Thoracic aorta endothelial cell (primary cell): Measurements from ENCODE around the gene TMEM225B. TPM values are rescaled to one million over a fixed set of nuclear protein-coding genes. Genes with fewer than 3 reads are reported as not detected.

Experiments
- total RNA-seq: library from RNA; depleted of rRNA; stranded (reverse); fragments of >200 nt; gene quantifications from 2 replicates; pipeline ENCODE4 v1.2.3, GENCODE V29; 2012

Gene TMEM225B, protein sequence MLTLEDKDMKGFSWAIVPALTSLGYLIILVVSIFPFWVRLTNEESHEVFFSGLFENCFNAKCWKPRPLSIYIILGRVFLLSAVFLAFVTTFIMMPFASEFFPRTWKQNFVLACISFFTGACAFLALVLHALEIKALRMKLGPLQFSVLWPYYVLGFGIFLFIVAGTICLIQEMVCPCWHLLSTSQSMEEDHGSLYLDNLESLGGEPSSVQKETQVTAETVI
- total RNA-seq: 0.43 TPM in 1 of 2 replicates, not detected in the other

DNA sequence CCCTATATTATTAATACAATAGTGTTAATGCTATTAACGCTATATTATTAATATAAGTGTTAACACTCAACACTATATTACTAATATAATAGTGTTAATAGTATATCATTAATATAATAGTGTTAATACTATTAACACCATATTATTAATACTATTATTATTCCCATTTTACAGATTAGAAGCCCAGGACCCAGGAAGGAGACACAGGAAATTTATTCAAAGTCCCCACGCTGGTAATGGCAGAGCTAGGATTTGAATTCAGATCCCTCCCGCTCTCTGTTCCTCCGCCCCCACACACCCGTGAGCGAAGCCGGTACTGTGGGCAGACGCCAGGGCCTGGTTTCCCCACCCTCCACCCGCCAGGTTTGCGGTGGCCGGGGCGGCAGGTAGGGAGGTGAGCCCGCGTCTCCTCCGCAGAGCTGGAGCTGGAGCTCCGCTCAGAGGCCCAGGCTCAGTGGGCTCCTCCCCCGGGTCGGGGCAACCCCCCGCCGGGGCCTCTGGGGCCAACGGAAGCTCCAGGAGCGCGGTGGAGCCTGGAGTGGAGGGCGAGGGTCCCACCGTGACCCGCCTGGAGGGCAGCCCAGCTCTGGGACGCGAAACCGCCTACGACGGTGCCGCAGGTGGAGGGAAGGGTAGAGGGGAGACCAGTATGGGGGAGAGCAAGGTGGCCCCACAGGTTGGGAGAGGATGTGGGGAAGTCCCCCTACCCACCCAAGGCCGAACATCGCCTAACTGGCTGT lies at the start of gene TMEM225B:
TSS of gene TMEM225B (plus strand) at position 506 of the 740 bp plus-strand sequence. CDS start 6,122 bp downstream, outside the sequence.

DNA sequence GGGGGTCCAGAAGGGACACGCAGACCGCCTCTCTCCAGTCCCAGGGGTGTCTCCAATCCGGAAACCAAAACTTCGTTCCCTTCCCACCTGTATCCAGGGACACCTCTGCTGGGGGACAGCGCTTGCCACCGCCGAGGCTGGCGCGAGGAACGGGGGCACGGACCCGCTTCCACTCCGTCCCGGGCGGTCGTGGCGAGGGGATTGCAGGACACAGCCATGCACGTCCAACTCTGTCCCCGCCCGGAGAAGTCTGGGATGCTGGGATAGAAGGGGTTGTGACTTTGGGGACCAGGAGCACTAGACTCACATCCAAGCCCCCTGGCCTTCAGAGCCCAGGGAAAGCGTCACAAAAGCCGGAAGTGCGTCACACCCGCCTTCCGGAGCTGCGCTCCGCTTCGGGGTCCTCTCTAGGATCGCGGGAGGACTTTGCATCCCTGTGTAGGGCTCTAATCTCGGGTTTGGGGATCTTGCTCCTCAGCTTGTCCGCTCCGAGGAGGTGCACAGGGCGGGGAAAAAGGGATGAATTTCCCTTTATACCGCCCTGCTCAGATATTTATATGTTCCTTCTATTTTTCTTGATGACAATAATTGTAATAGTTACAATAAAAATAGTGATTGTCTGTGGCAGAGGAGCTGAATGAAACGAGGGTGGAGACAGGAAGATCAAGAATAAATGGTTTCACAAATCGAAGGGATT lies 46.2 kb upstream of the TMEM225B start, which contains the start of gene FAM200A:
TSS of gene FAM200A (minus strand) at position 348 of the 697 bp plus-strand sequence. CDS start 3,707 bp downstream, outside the sequence.

DNA sequence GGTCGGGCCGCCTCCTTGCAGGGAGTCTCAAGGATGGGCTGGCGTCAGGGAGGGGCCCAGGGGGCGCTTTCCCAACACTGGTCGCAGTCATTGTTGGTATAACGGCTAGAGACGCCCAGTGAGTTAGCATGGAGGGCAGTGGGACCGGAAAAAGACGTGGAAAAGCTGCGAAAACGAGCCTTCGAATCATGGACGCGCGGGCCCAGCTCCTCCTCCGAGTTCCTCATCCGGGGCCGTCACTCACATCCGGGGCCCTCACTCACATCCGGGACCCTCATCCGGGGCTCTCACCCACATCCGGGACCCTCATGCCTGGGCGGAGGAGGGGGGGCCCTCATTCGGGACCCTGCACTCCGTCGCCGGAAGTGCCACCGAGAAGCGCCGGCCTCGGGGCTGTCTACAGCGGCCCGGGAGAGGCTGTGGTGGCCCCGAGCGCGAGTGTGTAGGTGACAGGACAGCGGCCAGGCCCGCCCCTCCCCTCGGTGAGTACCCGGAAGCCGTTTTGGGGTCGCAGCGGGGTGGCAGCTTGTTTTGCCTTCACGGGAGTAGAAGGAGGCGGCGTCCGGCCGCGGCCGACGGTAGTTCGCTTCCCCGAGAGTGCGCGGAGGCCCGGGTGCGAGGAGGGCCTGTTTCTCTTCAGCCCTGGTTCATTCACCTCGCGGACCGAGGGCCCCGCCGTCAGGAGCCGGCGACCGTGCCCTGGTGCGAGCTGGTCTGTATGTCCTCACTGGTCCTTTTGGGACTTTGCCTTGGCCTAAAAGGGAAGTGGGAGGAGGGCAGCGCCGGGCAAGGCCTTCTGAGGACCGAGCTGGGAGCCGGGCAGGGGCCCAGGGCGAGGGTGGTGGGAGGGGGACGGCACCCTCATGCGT lies 39.5 kb upstream of the TMEM225B start, which contains the start of gene ZNF655:
TSS of gene ZNF655 (plus strand) at position 337 of the 869 bp plus-strand sequence. CDS start 1,918 bp downstream, outside the sequence.

DNA sequence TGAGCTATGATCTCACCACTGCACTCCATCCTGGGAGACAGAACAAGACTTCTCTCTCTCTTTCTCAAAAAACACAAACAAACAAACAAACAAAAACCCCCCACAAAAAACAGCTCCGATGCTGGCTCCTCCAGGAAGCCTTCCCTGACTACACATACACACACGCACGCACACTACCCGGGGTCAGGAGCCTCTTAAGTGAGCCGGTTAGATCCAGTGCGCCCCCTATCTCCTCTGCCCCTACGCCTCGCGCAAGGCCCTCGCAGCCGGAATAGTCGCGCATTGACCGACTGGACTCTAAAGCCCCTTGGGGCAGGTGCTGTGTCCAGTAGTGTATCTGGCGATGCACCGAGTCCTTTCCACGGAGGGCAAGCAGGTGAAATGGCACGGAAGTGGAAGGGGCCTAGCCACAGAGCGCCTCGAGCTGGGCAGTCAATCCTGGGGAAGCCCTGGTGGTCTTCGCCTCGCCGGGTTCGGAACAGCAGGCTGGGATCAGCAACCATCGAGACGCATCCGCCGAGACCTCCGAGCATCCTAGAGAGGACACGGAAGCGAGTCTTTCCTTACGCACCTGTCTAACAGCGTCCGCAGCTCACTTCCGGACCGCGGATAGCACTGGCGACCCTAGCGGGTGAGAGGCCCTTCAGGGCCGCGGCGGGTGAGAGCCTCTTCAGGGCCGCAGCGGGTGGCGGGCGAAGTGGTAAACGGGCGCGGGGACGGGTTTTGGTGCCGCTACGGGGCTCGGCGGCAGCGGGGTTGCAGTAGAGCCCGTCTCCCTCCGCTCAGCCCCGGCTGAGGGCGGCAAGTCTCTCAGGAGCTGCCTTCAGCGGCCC lies 18.5 kb downstream of the TMEM225B start, which contains the start of gene ZSCAN25:
TSS of gene ZSCAN25 (plus strand) at position 588 of the 833 bp plus-strand sequence. CDS start 2,661 bp downstream, outside the sequence.

Other genes with a start within 250 kb of the TMEM225B start
- 353 and 402 TPM in 2 replicates for gene ARPC1B, start 223.5 kb upstream of the TMEM225B start, total RNA-seq
- gene PDAP1, start 189.7 kb upstream of the TMEM225B start, total RNA-seq: 61.8 and 81.7 TPM in 2 replicates
- 87.8 and 169 TPM in 2 replicates for gene BUD31, start 189.3 kb upstream of the TMEM225B start, total RNA-seq
- 3.3 and 4.0 TPM in 2 replicates for gene PTCD1, start 159.5 kb upstream of the TMEM225B start, total RNA-seq
- 26.5 and 30.5 TPM in 2 replicates for gene CPSF4, start 159.3 kb upstream of the TMEM225B start, total RNA-seq
- gene ATP5MF, start 132.1 kb upstream of the TMEM225B start, total RNA-seq: 404 and 586 TPM in 2 replicates
- gene ZNF789, start 125.4 kb upstream of the TMEM225B start, total RNA-seq: 9.8 and 11.9 TPM in 2 replicates
- 24.2 and 27.4 TPM in 2 replicates for gene ZNF394, start 98.0 kb upstream of the TMEM225B start, total RNA-seq
- 13.6 and 14.8 TPM in 2 replicates for gene ZKSCAN5, start 93.6 kb upstream of the TMEM225B start, total RNA-seq
- gene FAM200A, start 46.2 kb upstream of the TMEM225B start, total RNA-seq: 6.5 and 8.1 TPM in 2 replicates
- gene ZNF655, start 39.6 kb upstream of the TMEM225B start, total RNA-seq: 21.4 and 24.3 TPM in 2 replicates
- 12.3 and 12.4 TPM in 2 replicates for gene ZSCAN25, start 18.7 kb downstream of the TMEM225B start, total RNA-seq
- gene CYP3A5, start 81.7 kb downstream of the TMEM225B start, total RNA-seq: not detected in 2 replicates
- 0.07 and 0.27 TPM in 2 replicates for gene CYP3A7, start 136.9 kb downstream of the TMEM225B start, total RNA-seq
- gene CYP3A4, start 185.9 kb downstream of the TMEM225B start, total RNA-seq: not detected in 2 replicates
- not detected in 2 replicates for gene CYP3A43, start 229.7 kb downstream of the TMEM225B start, total RNA-seq